ENCODE measurements around the gene CNN1.

DNA sequence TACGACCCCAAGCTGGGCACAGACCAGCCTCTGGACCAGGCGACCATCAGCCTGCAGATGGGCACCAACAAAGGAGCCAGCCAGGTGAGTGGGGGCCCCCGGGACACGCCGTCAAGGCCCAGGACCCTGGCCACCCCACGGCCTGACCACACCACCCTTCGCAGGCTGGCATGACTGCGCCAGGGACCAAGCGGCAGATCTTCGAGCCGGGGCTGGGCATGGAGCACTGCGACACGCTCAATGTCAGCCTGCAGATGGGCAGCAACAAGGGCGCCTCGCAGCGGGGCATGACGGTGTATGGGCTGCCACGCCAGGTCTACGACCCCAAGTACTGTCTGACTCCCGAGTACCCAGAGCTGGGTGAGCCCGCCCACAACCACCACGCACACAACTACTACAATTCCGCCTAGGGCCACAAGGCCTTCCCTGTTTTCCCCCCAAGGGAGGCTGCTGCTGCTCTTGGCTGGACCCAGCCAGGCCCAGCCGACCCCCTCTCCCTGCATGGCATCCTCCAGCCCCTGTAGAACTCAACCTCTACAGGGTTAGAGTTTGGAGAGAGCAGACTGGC lies 10.8 kb downstream of the CNN1 start:
- TF ChIP-seq, protein P1, sequence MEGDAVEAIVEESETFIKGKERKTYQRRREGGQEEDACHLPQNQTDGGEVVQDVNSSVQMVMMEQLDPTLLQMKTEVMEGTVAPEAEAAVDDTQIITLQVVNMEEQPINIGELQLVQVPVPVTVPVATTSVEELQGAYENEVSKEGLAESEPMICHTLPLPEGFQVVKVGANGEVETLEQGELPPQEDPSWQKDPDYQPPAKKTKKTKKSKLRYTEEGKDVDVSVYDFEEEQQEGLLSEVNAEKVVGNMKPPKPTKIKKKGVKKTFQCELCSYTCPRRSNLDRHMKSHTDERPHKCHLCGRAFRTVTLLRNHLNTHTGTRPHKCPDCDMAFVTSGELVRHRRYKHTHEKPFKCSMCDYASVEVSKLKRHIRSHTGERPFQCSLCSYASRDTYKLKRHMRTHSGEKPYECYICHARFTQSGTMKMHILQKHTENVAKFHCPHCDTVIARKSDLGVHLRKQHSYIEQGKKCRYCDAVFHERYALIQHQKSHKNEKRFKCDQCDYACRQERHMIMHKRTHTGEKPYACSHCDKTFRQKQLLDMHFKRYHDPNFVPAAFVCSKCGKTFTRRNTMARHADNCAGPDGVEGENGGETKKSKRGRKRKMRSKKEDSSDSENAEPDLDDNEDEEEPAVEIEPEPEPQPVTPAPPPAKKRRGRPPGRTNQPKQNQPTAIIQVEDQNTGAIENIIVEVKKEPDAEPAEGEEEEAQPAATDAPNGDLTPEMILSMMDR (IDR thresholded peaks at IDR 0.05; ENCODE audit: low read length) = no peak
- TF ChIP-seq EZH2 (IDR thresholded peaks at IDR 0.05; ENCODE audit: borderline replicate concordance, low read length) = no peak

Data from OCI-LY1 (cell line).